WTC11 (cell line): ENCODE results near the gene KRT82. TPM values are rescaled to one million over a fixed set of nuclear protein-coding genes. Genes with fewer than 3 reads are reported as not detected.
"Not testable (repeated sequence)": the region's sequence is repeated elsewhere in the genome, so short reads cannot be mapped to it uniquely, and the experiment has no call there.

Experiments used
- ATAC-seq: fragments of 200-7000 bp; cut with Tn5 transposase; 2 replicates; pipeline ENCODE4 v1.10.0; 2021; ENCODE audit warnings: mild to moderate bottlenecking, moderate library complexity
- CTCF ChIA-PET: fragments of 300-600 bp; sonication (Branson Sonifier 250); formaldehyde crosslinking; loops from one replicate; lab custom pipeline; 2021; ENCODE audit warnings: antibody characterized with exemption; lab: Charles Lee
- POLR2A ChIA-PET: fragments of 350-600 bp; sonication (Branson Sonifier 250); formaldehyde crosslinking; loops from one replicate; lab custom pipeline; 2021; ENCODE audit warnings: antibody characterized with exemption; lab: Charles Lee
- DNase-seq: peaks from one replicate; pipeline ENCODE4 v3.0.0; 2021; ENCODE audit warnings: low spot score
- H3K27ac Mint-ChIP-seq: 2 replicates; pipeline ENCODE4 v1.8.0; 2021; ENCODE audit warnings: mixed read lengths
- H3K27me3 Mint-ChIP-seq: 2 replicates; pipeline ENCODE4 v1.8.0; 2021; ENCODE audit warnings: low read depth, mild to moderate bottlenecking, moderate library complexity, mixed read lengths
- H3K36me3 Mint-ChIP-seq: 2 replicates; pipeline ENCODE4 v1.8.0; 2021; ENCODE audit warnings: mixed read lengths
- H3K4me1 Mint-ChIP-seq: 2 replicates; pipeline ENCODE4 v1.8.0; 2022; ENCODE audit warnings: mixed read lengths
- H3K4me3 Mint-ChIP-seq: 2 replicates; pipeline ENCODE4 v1.8.0; 2021; ENCODE audit warnings: mild to moderate bottlenecking, moderate library complexity, mixed read lengths
- H3K9me3 Mint-ChIP-seq: 2 replicates; pipeline ENCODE4 v1.8.0; 2021; ENCODE audit warnings: mixed read lengths
- CREM ChIP-seq: sonication (generic); formaldehyde crosslinking; IDR thresholded peaks from 2 replicates; pipeline ENCODE4 v1.8.1; 2022; ENCODE audit warnings: mild to moderate bottlenecking, missing genetic modification reagents, moderate library complexity
- KAT7 ChIP-seq: sonication (generic); formaldehyde crosslinking; IDR thresholded peaks from 2 replicates; pipeline ENCODE4 v1.8.1; 2023; ENCODE audit warnings: missing genetic modification reagents, mild to moderate bottlenecking, borderline replicate concordance
- SOX15 ChIP-seq: fragments of 250-450 bp; sonication (Bioruptor Pico); IDR thresholded peaks from 2 replicates; pipeline ENCODE4 v1.9.0; 2021; ENCODE audit warnings: mild to moderate bottlenecking
- ZNF138 ChIP-seq: sonication (generic); formaldehyde crosslinking; conservative IDR thresholded peaks from 2 replicates; pipeline ENCODE4 v1.8.1; 2022; ENCODE audit warnings: mild to moderate bottlenecking, moderate library complexity, missing genetic modification reagents
- ZNF317 ChIP-seq: sonication (generic); formaldehyde crosslinking; IDR thresholded peaks from 2 replicates; pipeline ENCODE4 v1.8.1; 2023; ENCODE audit warnings: low read depth, mild to moderate bottlenecking, moderate library complexity, missing genetic modification reagents, borderline replicate concordance
- total RNA-seq: library from RNA; stranded (reverse); gene quantifications from 3 replicates; pipeline ENCODE4 v1.2.3, GENCODE V29; 2021

Gene KRT82
- total RNA-seq, 1 experiment from 2014 or later, result not detected

- no peak for TF ChIP-seq ZNF317
- TF ChIP-seq, all 79 proteins: peak for 0
Measured at GRCh38 chr12:52347016-52347415, 59.1 kb downstream of the KRT82 start (continued).

DNA sequence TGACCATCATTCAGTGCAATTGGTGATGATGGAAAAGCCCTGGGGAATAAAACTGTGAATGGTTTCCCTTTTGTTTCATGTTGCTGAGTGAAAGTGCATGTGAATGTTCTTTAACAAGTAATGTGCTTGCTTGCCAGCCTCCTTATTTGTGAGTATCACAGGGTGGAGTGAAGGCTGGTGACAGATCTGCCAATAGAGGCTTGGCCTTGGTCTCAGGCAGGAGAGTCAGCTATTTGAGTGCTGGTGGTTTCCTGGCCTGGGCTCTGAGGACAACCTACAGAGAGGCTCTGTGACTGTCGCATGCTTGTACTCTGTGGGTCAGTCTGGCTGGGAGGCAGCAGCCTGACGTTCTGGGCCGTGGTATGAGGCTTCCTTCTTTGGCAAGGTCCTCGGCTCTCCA lies 59.5 kb downstream of the KRT82 start:
- ChIA-PET CTCF (interaction anchor here (0.8 kb wide), 1 partner anchor 15 kb away, joined by 3 read pairs; no protein-coding TSS in a partner anchor), POLR2A (no interaction called here)
- peaks cover 3% of the 10 kb centered on the region; the same call in 1 of the 2 replicates for H3K36me3 Mint-ChIP-seq
- no peaks in the 10 kb centered on the region for H3K4me1 Mint-ChIP-seq
- H3K27me3 Mint-ChIP-seq, result no peaks in the 10 kb centered on the region
- H3K9me3 Mint-ChIP-seq, result peaks cover 13% of the 10 kb centered on the region
- ATAC-seq, result no peak
- H3K27ac Mint-ChIP-seq, result no peak overlapping the region
- H3K4me3 Mint-ChIP-seq, result no peak overlapping the region
- no peak for DNase-seq
- no peak for TF ChIP-seq ZNF138 (CRISPR knock-in tag)
- TF ChIP-seq KAT7 (CRISPR knock-in tag), result no peak
- no peak for TF ChIP-seq CREM (CRISPR knock-in tag)
- TF ChIP-seq, all 79 proteins: peak for 0

DNA sequence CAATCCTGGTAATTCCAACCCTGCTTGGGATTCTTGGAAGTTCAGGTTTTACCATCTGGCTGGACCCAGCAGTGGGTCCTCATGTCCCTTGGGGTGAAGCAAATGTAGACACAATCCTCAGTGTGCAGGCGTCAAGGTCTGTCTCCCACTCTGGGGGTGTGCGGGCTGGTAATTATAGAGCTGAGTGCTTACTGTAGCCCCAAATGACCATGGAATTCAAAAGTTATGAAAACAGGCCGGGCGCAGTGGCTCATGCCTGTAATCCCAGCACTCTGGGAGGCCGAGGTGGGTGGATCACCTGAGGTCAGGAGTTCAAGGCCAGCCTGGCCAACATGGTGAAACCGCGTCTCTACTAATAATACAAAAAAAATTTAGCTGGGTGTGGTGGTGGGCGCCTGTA lies 61.1 kb downstream of the KRT82 start:
- H3K27me3 Mint-ChIP-seq, H3K36me3 Mint-ChIP-seq, H3K27ac Mint-ChIP-seq, H3K4me3 Mint-ChIP-seq, ATAC-seq, H3K4me1 Mint-ChIP-seq, POLR2A ChIA-PET, DNase-seq: not testable (repeated sequence)
- peaks cover 13% of the 10 kb centered on the region for H3K9me3 Mint-ChIP-seq
- CTCF ChIA-PET, result interaction anchor here (0.7 to 2.3 kb wide), 7 partner anchors 25 to 535 kb away, joined by 3 to 7 read pairs (median 4); no protein-coding TSS in a partner anchor

DNA sequence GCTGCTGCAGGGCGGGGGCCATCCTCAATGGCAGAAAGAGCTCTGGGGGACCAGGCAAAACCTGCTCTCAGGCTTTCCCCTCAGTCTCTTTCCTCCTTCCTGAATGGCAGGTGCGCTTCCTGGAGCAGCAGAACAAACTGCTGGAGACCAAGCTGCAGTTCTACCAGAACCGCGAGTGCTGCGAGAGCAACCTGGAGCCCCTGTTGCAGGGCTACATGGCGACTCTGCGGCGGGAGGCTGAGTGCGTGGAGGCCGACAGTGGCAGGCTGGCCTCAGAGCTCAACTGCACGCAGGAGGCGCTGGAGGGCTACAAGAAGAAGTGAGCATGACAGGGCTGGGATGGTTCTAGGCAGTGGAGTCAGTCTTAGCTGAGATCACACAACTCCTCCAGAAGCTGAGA lies 62.0 kb downstream of the KRT82 start:
- Mint-ChIP-seq H3K27me3 (no peaks in the 10 kb centered on the region), H3K4me1 (no peaks in the 10 kb centered on the region), H3K27ac (no peak overlapping the region), H3K4me3 (no peak overlapping the region), H3K36me3 (peaks cover 3% of the 10 kb centered on the region; the same call in 1 of the 2 replicates), H3K9me3 (peaks cover 13% of the 10 kb centered on the region)
- ATAC-seq (no peak), DNase-seq (no peak)
- POLR2A ChIA-PET, result no interaction called here
- CTCF ChIA-PET, result interaction anchor here (0.8 to 2.3 kb wide), 12 partner anchors 16 to 535 kb away, joined by 3 to 10 read pairs (median 3); no protein-coding TSS in a partner anchor
- TF ChIP-seq SOX15 (CRISPR knock-in tag), result no peak

Other genes with a start within 250 kb of the KRT82 start
- 0.09 to 0.11 TPM (median 0.11 TPM) in 3 replicates for gene KRT80, start 214.3 kb downstream of the KRT82 start, total RNA-seq
- 10.6 to 11.5 TPM (median 11.4 TPM) in 3 replicates for gene KRT7, start 173.1 kb downstream of the KRT82 start, total RNA-seq
- 0.11 to 0.18 TPM in 2 of 3 replicates, not detected in the other for gene KRT86, start 131.7 kb downstream of the KRT82 start, total RNA-seq
- gene KRT81, start 114.8 kb downstream of the KRT82 start, total RNA-seq, result 0.21 to 0.70 TPM (median 0.34 TPM) in 3 replicates
- not detected in 3 replicates for gene KRT83, start 84.9 kb downstream of the KRT82 start, total RNA-seq
- not detected in 3 replicates for gene KRT85, start 38.9 kb downstream of the KRT82 start, total RNA-seq
- gene KRT84, start 20.7 kb downstream of the KRT82 start, total RNA-seq, result not detected in 3 replicates
- not detected in 3 replicates for gene KRT75, start 28.0 kb upstream of the KRT82 start, total RNA-seq
- gene KRT6B, start 45.8 kb upstream of the KRT82 start, total RNA-seq, result not detected in 3 replicates
- not detected in 3 replicates for gene KRT6C, start 67.5 kb upstream of the KRT82 start, total RNA-seq
- not detected in 3 replicates for gene KRT6A, start 86.9 kb upstream of the KRT82 start, total RNA-seq
- not detected in 3 replicates for gene KRT5, start 114.1 kb upstream of the KRT82 start, total RNA-seq
- gene KRT71, start 146.8 kb upstream of the KRT82 start, total RNA-seq, result not detected in 3 replicates
- not detected in 3 replicates for gene KRT74, start 167.5 kb upstream of the KRT82 start, total RNA-seq
- gene KRT72, start 195.1 kb upstream of the KRT82 start, total RNA-seq, result 0.11 TPM in 1 of 3 replicates, not detected in the others
- gene KRT73, start 212.2 kb upstream of the KRT82 start, total RNA-seq, result not detected in 3 replicates
- gene KRT2, start 245.9 kb upstream of the KRT82 start, total RNA-seq, result not detected in 3 replicates